ENCODE results near the gene FAM117B.

Gene FAM117B

GRCh38 chr2:202808754-202809153, 174.0 kb downstream of the FAM117B start:
- Histone ChIP-seq H3K27me3 (ENCODE audit: insufficient read depth, low read depth) (no peaks in the 10 kb centered on the region), H3K36me3 (ENCODE audit: insufficient read depth) (no peaks in the 10 kb centered on the region; the same call in 1 of the 2 replicates), H3K9ac (no peak overlapping the region), H3K27ac (no peak overlapping the region), H3K79me2 (ENCODE audit: insufficient read depth, low read depth) (no peaks in the 10 kb centered on the region), H4K20me1 (ENCODE audit: insufficient read depth) (no peaks in the 10 kb centered on the region), H3K4me3 (IDR thresholded peaks at IDR 0.05; ENCODE audit: insufficient read depth, low read depth, low read length) (no peak overlapping the region), H3K4me2 (no peak overlapping the region), H2AFZ (ENCODE audit: low read depth) (no peak overlapping the region), H3K4me1 (ENCODE audit: low read depth, poor library complexity, severe bottlenecking) (no peaks in the 10 kb centered on the region)
- TF ChIP-seq, protein P1, sequence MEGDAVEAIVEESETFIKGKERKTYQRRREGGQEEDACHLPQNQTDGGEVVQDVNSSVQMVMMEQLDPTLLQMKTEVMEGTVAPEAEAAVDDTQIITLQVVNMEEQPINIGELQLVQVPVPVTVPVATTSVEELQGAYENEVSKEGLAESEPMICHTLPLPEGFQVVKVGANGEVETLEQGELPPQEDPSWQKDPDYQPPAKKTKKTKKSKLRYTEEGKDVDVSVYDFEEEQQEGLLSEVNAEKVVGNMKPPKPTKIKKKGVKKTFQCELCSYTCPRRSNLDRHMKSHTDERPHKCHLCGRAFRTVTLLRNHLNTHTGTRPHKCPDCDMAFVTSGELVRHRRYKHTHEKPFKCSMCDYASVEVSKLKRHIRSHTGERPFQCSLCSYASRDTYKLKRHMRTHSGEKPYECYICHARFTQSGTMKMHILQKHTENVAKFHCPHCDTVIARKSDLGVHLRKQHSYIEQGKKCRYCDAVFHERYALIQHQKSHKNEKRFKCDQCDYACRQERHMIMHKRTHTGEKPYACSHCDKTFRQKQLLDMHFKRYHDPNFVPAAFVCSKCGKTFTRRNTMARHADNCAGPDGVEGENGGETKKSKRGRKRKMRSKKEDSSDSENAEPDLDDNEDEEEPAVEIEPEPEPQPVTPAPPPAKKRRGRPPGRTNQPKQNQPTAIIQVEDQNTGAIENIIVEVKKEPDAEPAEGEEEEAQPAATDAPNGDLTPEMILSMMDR (conservative IDR thresholded peaks at IDR 0.05; ENCODE audit: low read depth, low read length): no peak

- H3K4me3 ChIP-seq (IDR thresholded peaks at IDR 0.05; ENCODE audit: insufficient read depth, low read depth, low read length): no peak overlapping the region
- no peak overlapping the region for H3K27ac ChIP-seq
- no peaks in the 10 kb centered on the region; the same call in 1 of the 2 replicates for H3K36me3 ChIP-seq (ENCODE audit: insufficient read depth)
- H3K4me1 ChIP-seq (ENCODE audit: low read depth, poor library complexity, severe bottlenecking): no peaks in the 10 kb centered on the region
- no peaks in the 10 kb centered on the region for H4K20me1 ChIP-seq (ENCODE audit: insufficient read depth)
- H2AFZ ChIP-seq (ENCODE audit: low read depth): no peak overlapping the region
- H3K79me2 ChIP-seq (ENCODE audit: insufficient read depth, low read depth): no peaks in the 10 kb centered on the region
- H3K9ac ChIP-seq: no peak overlapping the region
- no peaks in the 10 kb centered on the region for H3K27me3 ChIP-seq (ENCODE audit: insufficient read depth, low read depth)
- no peak overlapping the region for H3K4me2 ChIP-seq
- TF ChIP-seq, protein P1 (conservative IDR thresholded peaks at IDR 0.05; ENCODE audit: low read depth, low read length): no peak
Measured at GRCh38 chr2:202813387-202813786, 178.6 kb downstream of the FAM117B start.

DNA sequence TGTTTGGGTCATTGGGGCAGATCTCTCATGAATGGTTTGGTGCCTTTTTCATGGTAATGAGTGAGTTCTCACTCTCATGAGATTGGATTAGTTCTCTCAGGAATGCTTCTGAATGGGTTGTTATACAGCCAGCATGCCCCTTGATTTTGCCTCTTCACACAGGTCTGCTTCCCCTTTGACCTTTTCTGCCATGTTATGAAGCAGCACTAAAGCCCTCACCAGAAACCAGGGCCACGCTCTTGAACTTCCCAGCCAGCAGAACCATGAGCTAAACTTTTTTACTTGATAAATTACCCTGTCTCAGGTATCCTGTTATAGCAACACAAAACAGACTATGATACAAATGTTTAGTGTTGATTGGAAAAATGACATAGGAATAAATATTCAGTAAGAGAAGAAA, 179.5 kb downstream of the FAM117B start:
- no peaks in the 10 kb centered on the region; the same call in 1 of the 2 replicates for H3K36me3 ChIP-seq (ENCODE audit: insufficient read depth)

GRCh38 chr2:202815548-202816360, 181.0 kb downstream of the FAM117B start:
- no peak overlapping the region for H3K4me3 ChIP-seq (IDR thresholded peaks at IDR 0.05; ENCODE audit: insufficient read depth, low read depth, low read length)
- H3K27ac ChIP-seq: no peak overlapping the region
- no peak overlapping the region for H2AFZ ChIP-seq (ENCODE audit: low read depth)
- no peak overlapping the region for H3K9ac ChIP-seq
- no peaks in the 10 kb centered on the region for H3K27me3 ChIP-seq (ENCODE audit: insufficient read depth, low read depth)
- TF ChIP-seq, protein P1 (conservative IDR thresholded peaks at IDR 0.05; ENCODE audit: low read depth, low read length): no peak
- no peaks in the 10 kb centered on the region for H3K79me2 ChIP-seq (ENCODE audit: insufficient read depth, low read depth)
- H3K4me2 ChIP-seq: no peak overlapping the region
- H3K4me1 ChIP-seq (ENCODE audit: low read depth, poor library complexity, severe bottlenecking): no peaks in the 10 kb centered on the region
- H3K36me3 ChIP-seq (ENCODE audit: insufficient read depth): no peaks in the 10 kb centered on the region; the same call in 1 of the 2 replicates
- H4K20me1 ChIP-seq (ENCODE audit: insufficient read depth): no peaks in the 10 kb centered on the region

More for the DNA sequence above, 179.5 kb downstream of the FAM117B start:
- Histone ChIP-seq H3K4me1 (ENCODE audit: low read depth, poor library complexity, severe bottlenecking) (no peaks in the 10 kb centered on the region), H4K20me1 (ENCODE audit: insufficient read depth) (no peaks in the 10 kb centered on the region), H3K79me2 (ENCODE audit: insufficient read depth, low read depth) (no peaks in the 10 kb centered on the region), H3K27ac (no peak overlapping the region), H2AFZ (ENCODE audit: low read depth) (no peak overlapping the region), H3K27me3 (ENCODE audit: insufficient read depth, low read depth) (no peaks in the 10 kb centered on the region), H3K4me3 (IDR thresholded peaks at IDR 0.05; ENCODE audit: insufficient read depth, low read depth, low read length) (no peak overlapping the region), H3K9ac (no peak overlapping the region), H3K4me2 (no peak overlapping the region)
- TF ChIP-seq, protein P1 (conservative IDR thresholded peaks at IDR 0.05; ENCODE audit: low read depth, low read length): no peak
